Thoracic aorta (tissue), 2 donors: Measurements from ENCODE around the gene PRPSAP2. TPM values are rescaled to one million over a fixed set of nuclear protein-coding genes. Genes with fewer than 3 reads are reported as not detected.

Experiments used
- ATAC-seq: fragments of 150-250 bp; one replicate; pipeline ENCODE4 v1.8.0; 2017; ENCODE audit warnings: low read depth; ENCODE audit not compliant: insufficient number of reproducible peaks, low FRiP score
- DNase-seq: peaks from one replicate; pipeline ENCODE4 v3.0.0-alpha.2; 2020; ENCODE audit warnings: low spot score
- H3K27ac ChIP-seq, 2 donors: fragments of 200-600 bp; sonication (generic); 1 replicate in 1 of 2; 2 replicates in 1 of 2; pipeline ENCODE4 v1.5.1; 2016; ENCODE audit warnings: mild to moderate bottlenecking in 2 of 2, moderate library complexity in 2 of 2
- H3K27me3 ChIP-seq: fragments of 200-600 bp; sonication (generic); replicated peaks from 2 replicates; pipeline ENCODE4 v1.6.0; 2016; ENCODE audit warnings: mild to moderate bottlenecking; ENCODE audit not compliant: insufficient read depth
- H3K36me3 ChIP-seq: fragments of 200-600 bp; sonication (generic); one replicate; pipeline ENCODE4 v1.5.1; 2016
- H3K4me1 ChIP-seq, 2 donors: fragments of 200-600 bp; sonication (generic); 1 replicate in 1 of 2; 2 replicates in 1 of 2; pipeline versions ENCODE4 v1.5.1 to v1.6.0; 2016; ENCODE audit warnings: low read depth in 2 of 2, mild to moderate bottlenecking in 1 of 2; ENCODE audit not compliant: control insufficient read depth in 1 of 2
- H3K4me3 ChIP-seq: fragments of 200-600 bp; sonication (generic); 2 replicates; pipeline ENCODE4 v1.5.1; 2016; ENCODE audit warnings: mild to moderate bottlenecking
- H3K9me3 ChIP-seq: fragments of 200-600 bp; sonication (generic); 2 replicates; pipeline ENCODE4 v1.5.1; 2016
- CTCF ChIP-seq: fragments of 200-600 bp; sonication (generic); IDR thresholded peaks from one replicate; pipeline ENCODE4 v1.5.1; 2019; ENCODE audit warnings: antibody characterized with exemption
- total RNA-seq, 2 donors: library from RNA; depleted of rRNA; stranded (reverse); fragments of >200 nt; gene quantifications; one replicate each; pipeline versions ENCODE4 v1.1.0 to v1.2.3, GENCODE V29; 2016

Gene PRPSAP2
- total RNA-seq, 2 donors from 2014 or later = 21.3 to 26.9 TPM

GRCh38 chr17:18967916-18968315 is 110.0 kb downstream of the PRPSAP2 start:
- DNase-seq (no peak), ATAC-seq (no peak)
- H3K9me3 ChIP-seq = no peaks in the 10 kb centered on the region
- H3K27ac ChIP-seq = no peak overlapping the region
- H3K36me3 ChIP-seq = no peaks in the 10 kb centered on the region
- TF ChIP-seq CTCF = no peak
- H3K4me3 ChIP-seq = no peak overlapping the region
- H3K27me3 ChIP-seq = no peaks in the 10 kb centered on the region
- H3K4me1 ChIP-seq = peaks cover 2 to 11% of the 10 kb centered on the region in 2 donors

GRCh38 chr17:18968345-18968744 is 110.4 kb downstream of the PRPSAP2 start:
- H3K9me3 ChIP-seq = no peaks in the 10 kb centered on the region
- TF ChIP-seq CTCF = no peak
- no peak for ATAC-seq
- no peak overlapping the region for H3K27ac ChIP-seq
- no peak for DNase-seq
- H3K4me3 ChIP-seq = no peak overlapping the region
- peaks cover 2 to 11% of the 10 kb centered on the region in 2 donors for H3K4me1 ChIP-seq
- H3K36me3 ChIP-seq = no peaks in the 10 kb centered on the region
- no peaks in the 10 kb centered on the region for H3K27me3 ChIP-seq

- DNase-seq = no peak
- ATAC-seq = no peak
- H3K4me1 ChIP-seq = peaks cover 2 to 11% of the 10 kb centered on the region in 2 donors
Measured at GRCh38 chr17:18968945-18969887, 111.3 kb downstream of the PRPSAP2 start.

GRCh38 chr17:18970582-18971480 is 112.9 kb downstream of the PRPSAP2 start:
- Histone ChIP-seq H3K4me3 (no peak overlapping the region), H3K4me1 (peaks cover 2 to 11% of the 10 kb centered on the region in 2 donors), H3K27ac (no peak overlapping the region), H3K27me3 (no peaks in the 10 kb centered on the region), H3K9me3 (no peaks in the 10 kb centered on the region), H3K36me3 (no peaks in the 10 kb centered on the region)
- DNase-seq (no peak), ATAC-seq (no peak)
- no peak for TF ChIP-seq CTCF

More at GRCh38 chr17:18968945-18969887, 111.3 kb downstream of the PRPSAP2 start:
- Histone ChIP-seq H3K36me3 (no peaks in the 10 kb centered on the region), H3K27me3 (no peaks in the 10 kb centered on the region), H3K9me3 (no peaks in the 10 kb centered on the region), H3K27ac (no peak overlapping the region), H3K4me3 (no peak overlapping the region)
- TF ChIP-seq CTCF = no peak

GRCh38 chr17:18971801-18972200 is 113.9 kb downstream of the PRPSAP2 start:
- Histone ChIP-seq H3K4me3 (no peak overlapping the region), H3K27me3 (no peaks in the 10 kb centered on the region), H3K4me1 (peaks cover 2 to 10% of the 10 kb centered on the region in 2 donors), H3K9me3 (no peaks in the 10 kb centered on the region), H3K27ac (no peak overlapping the region), H3K36me3 (no peaks in the 10 kb centered on the region)
- no peak for TF ChIP-seq CTCF
- ATAC-seq (no peak), DNase-seq (no peak)
